Umbilical cord (tissue), 2 donors: ENCODE measurements around the gene PDCD11. TPM values are rescaled to one million over a fixed set of nuclear protein-coding genes. Genes with fewer than 3 reads are reported as not detected.
"Not testable (repeated sequence)": the region's sequence is repeated elsewhere in the genome, so short reads cannot be mapped to it uniquely, and the experiment has no call there.

ENCODE experiments used
- DNase-seq: peaks from one replicate; pipeline ENCODE4 v3.0.0-alpha.2; 2015; ENCODE audit warnings: low spot score
- total RNA-seq: library from RNA; depleted of rRNA; stranded (reverse); fragments of >200 nt; gene quantifications from one replicate; pipeline ENCODE4 v1.2.3, GENCODE V29; 2014; ENCODE audit warnings: low replicate concordance; ENCODE audit not compliant: insufficient read depth

PDCD11 gene
- 99.9 TPM for total RNA-seq

GRCh38 chr10:103396067-103396788 lies at the start of gene PDCD11, which contains the start of gene ATP5MK:
Gene PDCD11 (plus strand): TSS chr10:103396626. CDS start chr10:103398427, 1,801 bp downstream.
Gene ATP5MK (minus strand): TSS chr10:103396475. CDS start chr10:103392457, 4,018 bp downstream.
- DNase-seq, result peak; percentile 99

DNA sequence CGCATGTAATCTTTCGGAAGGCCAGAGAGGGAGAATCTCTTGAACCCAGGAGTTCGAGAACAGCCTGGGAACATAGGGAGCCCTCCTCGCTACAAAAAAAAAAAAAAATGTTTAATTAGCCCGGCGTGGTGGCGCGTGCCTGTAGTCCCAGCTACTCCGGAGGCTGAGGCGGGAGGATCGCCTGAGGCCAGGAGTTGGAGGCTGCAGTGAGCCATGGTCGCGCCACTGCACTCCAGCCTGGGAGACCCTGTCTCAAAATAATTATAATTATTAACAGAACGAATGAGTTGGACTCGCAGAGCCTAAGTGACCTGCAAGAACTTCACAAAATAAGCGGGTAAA lies 46.3 kb upstream of the PDCD11 start:
- DNase-seq, result no peak

GRCh38 chr10:103350517-103351260 lies 45.7 kb upstream of the PDCD11 start, which contains the start of gene PCGF6:
Gene PCGF6 (minus strand): TSS chr10:103351140. CDS start chr10:103351066, 74 bp downstream.
- DNase-seq, result peak; percentile 90

- no peak for DNase-seq
Measured at GRCh38 chr10:103353281-103353680, 43.1 kb upstream of the PDCD11 start.

DNA sequence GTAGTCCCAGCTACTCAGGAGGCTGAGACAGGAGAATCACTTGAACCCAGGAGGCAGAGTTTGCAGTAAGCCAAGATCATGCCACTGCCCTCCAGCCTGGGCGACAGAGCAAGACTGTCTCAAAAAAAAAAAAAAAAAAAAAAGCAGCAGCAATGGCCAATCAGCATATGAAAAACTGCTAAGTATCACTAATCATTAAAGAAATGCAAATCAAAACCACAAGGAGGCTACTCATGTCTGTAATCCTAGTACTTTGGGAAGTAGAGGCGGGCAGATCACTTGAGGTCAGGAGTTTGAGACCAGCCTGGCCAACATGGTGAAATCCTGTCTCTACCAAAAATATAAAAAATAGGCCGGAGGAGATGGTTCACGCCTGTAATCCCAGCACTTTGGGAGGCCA lies 41.9 kb upstream of the PDCD11 start:
- DNase-seq, result not testable (repeated sequence)

DNA sequence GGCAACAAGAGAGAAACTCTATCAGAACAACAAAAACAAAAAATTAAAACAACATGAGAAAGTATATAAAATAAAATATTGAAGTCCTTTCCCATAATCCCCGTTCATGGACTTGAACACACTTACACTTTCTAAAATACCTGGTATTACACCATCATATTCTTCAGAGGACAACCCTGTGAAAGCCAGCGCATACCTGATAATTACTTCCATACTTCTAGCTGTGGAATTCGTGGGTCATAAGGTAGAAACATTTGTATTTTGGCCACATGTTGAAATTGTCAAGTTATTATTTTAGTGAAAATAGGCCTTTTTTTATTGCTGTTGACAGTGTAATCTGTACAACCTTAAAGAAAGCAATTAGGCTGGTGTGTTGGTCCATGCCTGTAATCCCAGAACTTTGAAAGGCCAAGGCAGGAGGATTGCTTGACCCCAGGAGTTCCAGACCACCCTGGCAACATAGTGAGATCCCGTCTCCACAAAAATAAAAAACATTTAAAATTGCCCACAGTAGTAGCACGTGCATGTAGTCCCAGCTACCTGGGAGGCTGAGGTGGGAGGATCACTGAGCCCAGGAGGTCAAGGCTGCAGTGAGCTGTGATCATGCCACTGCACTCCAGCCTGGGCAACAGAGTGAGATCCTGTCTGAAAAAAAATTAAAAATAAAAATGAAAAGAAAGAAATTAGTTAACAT lies 40.4 kb upstream of the PDCD11 start:
- DNase-seq, result no peak

GRCh38 chr10:103359493-103359892 lies 36.9 kb upstream of the PDCD11 start:
- not testable (repeated sequence) for DNase-seq

GRCh38 chr10:103360791-103361190 lies 35.6 kb upstream of the PDCD11 start:
- not testable (repeated sequence) for DNase-seq

GRCh38 chr10:103367379-103367781 lies 29.0 kb upstream of the PDCD11 start:
- DNase-seq, result no peak

GRCh38 chr10:103367782-103368518 lies 28.5 kb upstream of the PDCD11 start, which contains the start of gene TAF5:
Gene TAF5 (plus strand): TSS chr10:103367976. CDS start chr10:103367990, 14 bp downstream.
- DNase-seq, result peak; percentile 98

DNA sequence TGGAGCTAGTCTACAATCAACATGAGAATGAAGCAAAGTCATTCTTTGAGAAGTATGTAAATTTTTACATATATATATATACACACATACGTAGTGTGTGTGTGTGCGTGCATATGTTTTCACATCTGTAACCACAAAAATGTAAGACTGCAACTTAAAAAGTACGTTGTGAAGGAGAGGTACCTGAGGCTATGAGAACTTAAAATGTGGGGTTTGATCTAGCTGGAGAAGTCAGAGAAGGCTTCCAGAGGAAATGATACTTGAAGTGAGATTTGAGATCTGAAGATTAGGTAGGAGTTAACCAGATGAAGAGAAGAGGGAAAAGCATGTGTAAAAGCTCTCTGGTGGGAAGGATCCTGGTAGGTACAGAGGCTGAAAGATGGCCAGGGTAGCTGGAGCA lies 22.9 kb upstream of the PDCD11 start:
- DNase-seq, result no peak

GRCh38 chr10:103374263-103374662 lies 22.2 kb upstream of the PDCD11 start:
- no peak for DNase-seq

DNA sequence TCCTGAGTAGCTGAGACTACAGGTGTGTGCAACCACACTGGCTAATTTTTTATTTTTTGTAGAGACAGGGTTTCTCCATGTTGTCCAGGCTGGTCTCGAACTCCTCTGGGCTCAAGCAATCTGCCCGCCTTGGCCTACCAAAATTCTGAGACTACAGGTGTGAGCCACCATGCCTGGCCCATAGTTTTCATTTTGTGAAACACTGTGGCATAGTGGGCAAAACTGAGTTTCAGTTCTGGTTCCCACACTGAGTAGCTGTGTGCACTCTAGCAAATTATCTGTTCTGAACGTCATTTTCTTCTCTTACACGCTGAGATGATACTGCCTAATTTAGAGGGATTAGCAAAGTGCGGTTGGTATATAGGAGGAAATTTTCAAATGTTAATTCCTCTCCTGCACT lies 13.7 kb upstream of the PDCD11 start:
- no peak for DNase-seq

GRCh38 chr10:103394180-103394579 lies 2.2 kb upstream of the PDCD11 start:
- DNase-seq, result no peak

- peak; percentile 4 for DNase-seq
Measured at GRCh38 chr10:103395754-103396066, 716 bp upstream of the PDCD11 start.

- DNase-seq, result no peak
Measured at GRCh38 chr10:103396789-103397087, 312 bp downstream of the PDCD11 start.

GRCh38 chr10:103397191-103397825 lies 882 bp downstream of the PDCD11 start:
- DNase-seq, result no peak

- no peak for DNase-seq
Measured at GRCh38 chr10:103413564-103413963, 17.1 kb downstream of the PDCD11 start.

- no peak for DNase-seq
Measured at GRCh38 chr10:103415581-103415980, 19.2 kb downstream of the PDCD11 start.

DNA sequence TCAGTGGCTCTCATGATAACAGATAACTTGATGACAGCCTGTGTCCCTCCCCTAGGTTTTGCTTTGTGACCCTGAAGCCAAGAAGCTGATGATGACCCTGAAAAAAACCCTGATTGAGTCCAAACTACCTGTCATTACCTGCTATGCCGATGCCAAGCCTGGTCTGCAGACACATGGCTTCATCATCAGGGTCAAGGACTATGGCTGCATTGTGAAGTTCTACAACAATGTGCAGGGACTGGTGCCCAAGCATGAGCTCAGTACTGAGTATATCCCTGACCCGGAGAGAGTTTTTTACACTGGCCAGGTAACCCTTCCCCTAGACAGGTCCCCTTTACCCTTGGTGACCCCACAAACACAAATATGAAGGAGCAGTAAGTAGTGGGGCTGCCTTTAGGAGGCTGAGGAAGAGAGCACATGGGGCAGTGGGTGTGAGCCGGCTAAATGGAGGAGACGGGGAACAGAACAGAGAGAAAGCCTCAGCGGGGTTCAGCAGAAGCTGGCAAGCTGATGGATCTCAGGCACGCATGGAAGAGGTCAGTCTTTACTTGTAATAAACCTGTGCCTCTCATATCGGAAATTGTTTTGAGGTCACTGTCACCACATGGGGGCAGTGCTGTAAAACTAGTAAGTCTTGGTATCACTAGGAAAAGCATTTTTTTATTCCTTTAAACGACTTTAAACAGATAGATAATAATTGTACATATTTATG lies 20.2 kb downstream of the PDCD11 start:
- peak; percentile 75 for DNase-seq

DNA sequence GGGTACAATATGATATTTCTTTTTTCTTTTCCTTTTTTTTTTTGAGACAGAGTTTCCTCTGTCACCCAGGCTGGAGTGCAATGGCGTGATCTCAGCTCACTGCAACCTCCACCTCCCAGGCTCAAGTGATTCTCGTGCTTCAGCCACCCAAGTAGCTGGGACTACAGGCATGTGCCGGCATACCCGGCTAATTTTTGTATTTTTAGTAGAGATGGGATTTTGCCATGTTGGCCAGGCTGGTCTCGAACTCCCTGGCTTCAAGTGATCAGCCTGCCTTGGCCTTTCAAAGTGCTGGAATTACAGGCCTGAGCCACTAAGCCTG lies 20.7 kb downstream of the PDCD11 start:
- not testable (repeated sequence) for DNase-seq
